ENCODE data around the gene GIPC1. TPM values are rescaled to one million over a fixed set of nuclear protein-coding genes. Genes with fewer than 3 reads are reported as not detected.

Gene GIPC1
- total RNA-seq, 4 donors from 2014 or later, result 36.4 to 95.5 (median 48.9) TPM

DNA sequence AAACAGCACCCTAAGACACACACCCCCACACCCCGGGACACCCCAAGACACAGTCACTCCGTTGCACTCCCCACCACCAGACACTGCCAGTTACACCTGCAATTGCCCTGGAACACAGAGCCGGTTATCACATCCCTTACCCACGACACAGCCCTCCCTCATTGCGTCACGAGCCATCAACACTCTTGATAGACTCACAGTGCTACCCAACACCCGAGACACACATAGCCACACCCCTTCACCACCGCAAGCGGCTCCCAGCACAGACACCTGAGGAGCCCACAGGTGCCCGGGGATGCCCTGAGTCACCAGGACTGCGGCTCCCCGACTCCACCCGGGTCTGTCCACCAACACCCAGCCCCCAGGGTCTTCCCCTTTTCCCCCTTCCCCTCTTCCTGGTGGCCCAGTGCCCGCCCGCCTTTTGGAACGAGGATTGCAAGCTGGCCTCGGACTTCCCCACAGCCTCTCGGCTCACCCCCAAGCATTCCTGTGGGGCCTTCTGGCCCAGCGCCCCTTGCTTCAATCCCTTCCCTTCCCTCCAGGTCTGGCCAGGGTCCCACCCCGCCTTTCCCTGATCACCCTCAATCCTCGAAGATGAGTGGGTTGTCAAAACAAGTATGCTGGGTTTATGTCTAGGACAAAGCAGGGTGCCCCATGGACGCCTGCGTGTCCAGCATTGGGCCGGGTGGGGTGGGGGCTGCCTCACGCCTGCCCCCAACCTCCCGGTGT lies 19.1 kb downstream of the GIPC1 start:
- TF ChIP-seq, protein P1, sequence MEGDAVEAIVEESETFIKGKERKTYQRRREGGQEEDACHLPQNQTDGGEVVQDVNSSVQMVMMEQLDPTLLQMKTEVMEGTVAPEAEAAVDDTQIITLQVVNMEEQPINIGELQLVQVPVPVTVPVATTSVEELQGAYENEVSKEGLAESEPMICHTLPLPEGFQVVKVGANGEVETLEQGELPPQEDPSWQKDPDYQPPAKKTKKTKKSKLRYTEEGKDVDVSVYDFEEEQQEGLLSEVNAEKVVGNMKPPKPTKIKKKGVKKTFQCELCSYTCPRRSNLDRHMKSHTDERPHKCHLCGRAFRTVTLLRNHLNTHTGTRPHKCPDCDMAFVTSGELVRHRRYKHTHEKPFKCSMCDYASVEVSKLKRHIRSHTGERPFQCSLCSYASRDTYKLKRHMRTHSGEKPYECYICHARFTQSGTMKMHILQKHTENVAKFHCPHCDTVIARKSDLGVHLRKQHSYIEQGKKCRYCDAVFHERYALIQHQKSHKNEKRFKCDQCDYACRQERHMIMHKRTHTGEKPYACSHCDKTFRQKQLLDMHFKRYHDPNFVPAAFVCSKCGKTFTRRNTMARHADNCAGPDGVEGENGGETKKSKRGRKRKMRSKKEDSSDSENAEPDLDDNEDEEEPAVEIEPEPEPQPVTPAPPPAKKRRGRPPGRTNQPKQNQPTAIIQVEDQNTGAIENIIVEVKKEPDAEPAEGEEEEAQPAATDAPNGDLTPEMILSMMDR (IDR thresholded peaks at IDR 0.05; ENCODE audit: low read depth), result no peak

DNA sequence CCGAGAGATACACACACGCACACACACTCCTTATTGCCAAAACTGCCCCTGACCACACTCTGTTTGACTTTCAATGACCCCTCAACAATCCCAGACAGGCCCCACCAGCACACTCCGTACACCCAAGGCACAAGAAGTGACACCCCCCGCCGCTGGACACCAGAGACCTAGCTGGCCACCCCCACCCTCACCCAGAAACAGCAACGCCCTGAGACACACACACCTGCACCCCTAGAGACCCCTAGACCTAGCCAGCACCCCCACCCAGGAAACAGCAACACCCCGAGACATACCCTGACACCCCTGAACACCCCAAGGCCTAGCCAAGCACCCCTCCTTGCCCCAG lies 19.6 kb downstream of the GIPC1 start:
- TF ChIP-seq, protein P1 (IDR thresholded peaks at IDR 0.05; ENCODE audit: low read depth), result no peak

DNA sequence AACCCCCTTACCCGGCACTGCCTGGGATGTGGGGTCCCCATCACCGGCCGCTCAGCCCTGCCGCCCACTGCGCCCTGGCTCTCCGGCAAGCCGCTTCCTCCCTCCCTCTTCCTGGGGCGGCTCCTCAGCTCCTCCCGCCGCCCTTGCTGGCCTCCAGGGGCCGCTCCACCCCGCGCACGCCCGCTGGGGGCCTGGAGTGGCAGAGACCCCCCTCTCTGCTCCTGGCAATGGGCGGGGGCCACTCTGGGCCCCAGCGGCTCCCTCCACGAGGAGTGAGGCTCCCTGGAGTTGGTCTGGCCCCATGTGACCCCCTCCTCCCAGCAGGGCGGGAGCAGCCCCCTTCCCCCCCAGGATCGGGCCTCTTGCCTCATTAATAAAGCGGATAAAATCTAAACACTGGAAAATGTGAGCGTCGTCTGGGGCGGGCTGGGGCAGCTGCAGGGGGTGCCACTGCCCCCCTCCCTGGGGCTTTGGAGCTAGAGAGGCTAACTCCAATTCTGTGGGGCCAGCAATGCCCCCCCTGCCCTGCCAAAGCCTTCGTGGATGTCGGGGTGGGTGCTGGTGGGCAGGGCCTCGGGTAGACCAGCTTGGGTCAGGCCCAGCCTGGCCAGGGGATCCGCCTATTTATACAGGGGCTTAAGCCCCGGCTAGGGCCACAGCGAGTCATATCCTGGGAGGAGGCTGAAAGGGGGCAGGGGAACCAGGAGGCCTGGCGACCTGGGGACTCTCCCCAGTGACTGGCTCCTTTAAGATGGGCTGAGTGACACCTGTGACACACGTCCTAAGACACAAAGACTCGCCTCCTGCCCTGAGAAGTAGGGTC lies 20.5 kb downstream of the GIPC1 start, which contains the start of gene PTGER1:
TSS of gene PTGER1 (minus strand) at position 104 of the 823 bp plus-strand sequence. CDS start 1,034 bp downstream, outside the sequence.
- TF ChIP-seq, protein P1 (IDR thresholded peaks at IDR 0.05; ENCODE audit: low read depth), result no peak

DNA sequence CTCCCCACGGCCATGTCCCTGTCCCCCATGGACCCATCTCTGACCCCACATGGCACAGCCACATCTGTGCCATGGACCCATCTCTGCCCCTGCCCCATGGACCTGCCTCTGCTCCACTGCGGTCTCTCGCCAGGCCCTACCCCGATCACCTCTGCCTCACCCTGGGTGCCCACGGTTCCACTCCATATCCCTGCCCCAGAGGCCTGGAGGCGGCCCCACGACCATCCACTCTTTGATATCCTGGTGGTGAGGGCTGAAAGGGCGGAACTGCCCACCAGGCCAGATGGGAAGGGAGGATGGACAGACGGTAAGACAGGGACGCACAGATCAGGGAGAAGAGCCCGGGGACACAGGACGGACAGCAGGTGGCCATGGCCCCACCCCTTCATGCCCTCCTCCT lies 21.1 kb downstream of the GIPC1 start:
- TF ChIP-seq, protein P1 (IDR thresholded peaks at IDR 0.05; ENCODE audit: low read depth), result no peak

DNA sequence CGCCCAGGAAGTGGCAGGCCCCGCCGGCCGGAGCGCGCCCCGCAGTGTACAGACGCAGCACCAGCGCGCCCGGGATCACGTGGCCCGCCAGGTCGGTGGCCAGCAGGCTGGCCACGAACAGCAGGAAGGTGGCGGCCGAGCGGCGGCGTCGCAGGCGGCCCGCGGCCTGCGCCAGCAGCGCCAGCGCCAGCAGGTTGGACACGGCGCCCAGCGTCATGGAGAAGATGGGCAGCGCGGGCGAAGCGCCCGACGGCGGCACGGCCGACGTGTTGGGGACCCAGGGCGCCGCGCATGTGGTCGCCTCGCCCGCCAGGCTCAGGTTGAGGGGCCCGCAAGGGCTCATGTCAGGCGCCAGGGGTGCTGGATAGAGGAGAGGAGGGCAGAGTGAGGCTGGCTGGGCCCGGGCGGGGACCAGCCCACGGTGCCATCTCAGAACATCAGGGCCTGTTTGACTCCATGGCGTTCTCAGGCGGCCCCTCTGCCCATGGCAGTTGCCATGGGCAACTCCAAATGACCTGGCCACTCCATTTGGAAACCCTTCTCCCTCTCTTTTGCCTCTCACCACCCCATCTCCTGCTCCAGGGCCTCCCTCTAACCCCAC lies 21.8 kb downstream of the GIPC1 start:
- TF ChIP-seq, protein P1 (IDR thresholded peaks at IDR 0.05; ENCODE audit: low read depth), result no peak

DNA sequence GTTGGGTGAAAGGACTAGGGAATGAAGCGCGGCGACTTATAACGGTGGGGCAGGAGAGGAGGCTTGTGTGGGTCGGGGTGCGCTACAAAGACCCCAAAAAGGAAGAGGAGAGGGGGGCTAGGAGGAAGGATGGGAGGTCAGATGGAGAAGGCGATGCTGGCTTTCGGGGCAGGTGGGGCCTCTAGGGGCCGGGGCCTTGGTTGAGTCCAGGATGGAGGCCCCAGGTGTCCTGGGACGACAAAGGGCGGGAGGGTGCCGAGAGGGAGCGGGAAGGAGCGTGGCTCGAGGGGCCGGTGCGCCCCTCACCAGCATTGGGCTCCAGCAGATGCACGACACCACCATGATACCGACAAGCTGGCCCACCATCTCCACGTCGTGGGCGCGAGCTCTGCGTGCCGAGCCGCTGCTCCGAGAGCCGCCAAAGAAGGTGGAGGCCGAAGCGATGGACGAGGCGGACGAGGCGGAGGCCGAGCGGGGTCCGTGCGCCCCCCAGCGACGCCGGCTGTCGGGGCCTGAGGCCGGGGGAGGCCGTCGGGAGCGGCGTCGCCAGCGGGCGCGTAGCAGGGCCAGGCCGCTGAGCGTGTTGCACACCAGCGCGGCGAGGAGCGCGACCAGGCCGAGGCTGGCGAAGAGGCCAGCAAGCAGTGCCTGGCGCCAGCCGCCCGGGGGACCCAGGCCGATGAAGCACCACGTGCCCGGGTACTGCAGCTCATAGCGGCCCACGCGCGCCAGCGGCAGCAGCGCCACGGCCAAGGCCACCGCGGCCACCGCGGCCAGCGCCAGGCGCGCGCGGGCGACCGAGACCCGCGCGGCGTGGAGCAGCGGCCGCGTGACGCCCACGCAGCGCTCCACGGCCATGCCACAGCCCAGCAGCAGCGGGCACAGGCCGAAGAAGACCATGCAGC lies 22.6 kb downstream of the GIPC1 start:
- TF ChIP-seq, protein P1 (IDR thresholded peaks at IDR 0.05; ENCODE audit: low read depth), result no peak

Data from subcutaneous adipose tissue (tissue), 4 donors.